Stimulated activated CD4-positive, alpha-beta T cell treated with anti-CD3 and anti-CD28 coated beads, Interleukin-12 subunit alpha, Interleukin-12 subunit beta, amount 100 ng/mL, for 4 hours (primary cell): ENCODE results near the gene ERICH3.

Source experiments
- DNase-seq: peaks from one replicate; pipeline ENCODE4 v3.0.0-alpha.2; 2020

ERICH3 gene

GRCh38 chr1:74586253-74586897 is 87.2 kb downstream of the ERICH3 start:
- DNase-seq = no peak

DNA sequence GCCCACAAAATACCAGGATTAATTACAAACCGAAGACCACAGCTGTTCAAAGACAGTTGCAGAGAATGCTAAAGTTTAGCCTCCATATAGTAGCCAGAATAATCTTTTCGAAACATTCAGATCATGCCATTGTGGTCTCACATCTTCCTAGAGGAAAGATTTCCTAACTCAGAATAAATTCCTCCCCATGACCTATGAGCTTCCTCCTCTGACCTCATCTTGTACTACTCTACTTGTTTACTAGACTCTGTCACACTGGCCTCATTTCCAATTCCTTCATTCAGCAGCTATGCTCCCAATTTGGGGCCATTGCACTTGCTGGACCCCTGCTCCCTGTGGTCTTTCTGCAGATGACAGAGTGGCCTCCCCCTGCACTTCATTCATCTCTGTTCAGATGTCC is 89.4 kb downstream of the ERICH3 start:
- DNase-seq = no peak

DNA sequence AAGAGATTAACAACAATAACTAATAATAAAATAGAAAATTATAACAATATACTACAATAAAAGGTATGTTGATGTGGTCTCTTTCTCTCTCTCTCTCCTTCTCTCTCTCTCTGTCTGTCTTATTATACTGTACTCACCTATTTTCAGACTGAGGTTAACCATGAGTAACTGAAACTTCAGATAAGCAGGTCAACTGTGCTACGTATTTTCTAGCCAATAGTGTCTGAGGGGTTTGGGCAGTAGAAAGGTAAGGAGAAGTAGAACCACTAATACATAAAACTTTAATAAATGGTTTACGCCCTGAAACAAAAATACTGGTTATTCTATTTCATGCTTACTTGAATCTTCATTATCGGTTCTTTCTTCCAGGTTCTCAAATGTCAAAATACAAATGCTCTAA is 90.2 kb downstream of the ERICH3 start:
- no peak for DNase-seq

GRCh38 chr1:74579425-74579824 is 94.2 kb downstream of the ERICH3 start:
- DNase-seq = no peak

- DNase-seq = no peak
Observed at GRCh38 chr1:74578101-74578500, 95.5 kb downstream of the ERICH3 start.

GRCh38 chr1:74571891-74572290 is 101.7 kb downstream of the ERICH3 start:
- no peak for DNase-seq

GRCh38 chr1:74571493-74571800 is 102.1 kb downstream of the ERICH3 start:
- no peak for DNase-seq

GRCh38 chr1:74570797-74571492 is 102.6 kb downstream of the ERICH3 start:
- DNase-seq = no peak

DNA sequence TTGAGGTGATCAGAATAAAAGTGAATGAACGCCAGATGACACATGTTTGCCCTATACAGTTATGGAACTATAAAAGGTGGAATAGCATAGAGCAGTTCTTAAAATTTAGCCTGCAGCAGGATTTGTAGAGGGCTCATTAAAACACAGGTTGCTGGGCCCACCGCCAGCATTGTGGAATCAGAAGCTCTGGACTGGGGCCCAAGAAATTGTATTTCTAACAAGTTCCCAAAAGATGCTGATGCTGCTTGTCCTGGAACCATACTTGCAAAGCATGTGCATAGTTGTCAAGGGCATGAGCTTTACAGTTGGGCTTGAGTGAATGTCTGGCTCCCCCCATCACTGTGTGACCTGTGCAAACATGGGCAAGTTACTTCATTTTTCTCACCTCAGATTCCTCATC is 123.7 kb downstream of the ERICH3 start:
- DNase-seq = no peak

DNA sequence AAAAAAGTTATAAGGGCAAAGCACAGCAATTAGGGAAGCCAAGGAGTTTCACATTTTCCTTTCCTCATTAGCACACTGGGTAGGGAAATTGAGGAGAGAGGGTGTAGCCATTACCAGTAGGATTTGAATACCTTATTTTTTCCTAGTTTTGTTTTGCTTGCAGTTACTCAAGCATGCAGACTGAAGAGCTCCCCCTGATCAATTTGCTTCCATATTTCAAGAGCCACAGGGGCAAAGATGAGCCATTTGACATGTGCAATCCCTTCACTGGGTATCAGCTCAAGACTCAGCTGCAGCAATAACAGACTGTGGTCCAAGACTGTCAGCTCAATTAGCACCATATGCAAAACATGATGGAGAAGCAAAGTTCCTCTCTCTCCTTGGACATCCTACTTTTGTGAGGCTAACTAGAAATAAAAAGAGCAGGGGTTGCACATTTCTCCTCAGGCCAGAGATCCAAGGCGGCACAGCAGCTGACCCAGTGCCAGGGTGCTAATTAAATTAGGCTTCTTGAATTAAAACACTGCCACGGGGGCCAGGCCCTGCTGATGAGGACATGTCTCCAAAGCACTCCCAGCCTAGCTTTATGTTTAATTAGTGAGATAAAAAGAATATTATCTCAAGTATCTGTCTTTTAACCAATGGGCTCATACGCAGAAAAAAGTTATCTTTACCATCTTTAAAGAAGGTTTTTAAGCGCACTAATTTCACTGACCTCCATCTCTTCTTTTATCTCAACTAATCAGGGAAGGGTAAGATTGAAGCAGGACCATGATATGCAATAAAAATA is 124.4 kb downstream of the ERICH3 start:
- DNase-seq = no peak

GRCh38 chr1:74545821-74546220 is 127.8 kb downstream of the ERICH3 start:
- no peak for DNase-seq

- no peak for DNase-seq
Observed at GRCh38 chr1:74534241-74534640, 139.4 kb downstream of the ERICH3 start.

- DNase-seq = no peak
Observed at GRCh38 chr1:74531796-74532195, 141.8 kb downstream of the ERICH3 start.

DNA sequence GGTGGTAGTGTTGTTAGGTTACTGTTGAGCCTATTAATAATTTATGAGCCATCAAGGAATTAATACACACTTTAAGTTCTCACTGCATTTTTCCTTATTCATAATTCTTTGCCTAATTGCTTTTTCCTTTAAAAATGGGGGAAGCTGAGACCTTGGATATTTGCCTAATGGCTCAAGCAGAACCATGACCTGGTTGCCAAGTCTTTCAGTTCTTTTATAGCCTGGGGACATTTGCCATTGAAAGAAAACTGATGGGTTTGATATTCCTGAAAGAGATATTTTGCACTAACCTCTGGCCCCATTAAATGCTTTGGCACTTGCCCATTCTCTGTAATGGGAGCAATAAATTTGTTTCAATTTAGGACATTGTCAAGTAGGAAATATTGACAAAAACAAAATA is 142.7 kb downstream of the ERICH3 start:
- DNase-seq = no peak

- DNase-seq = no peak
Observed at GRCh38 chr1:74528123-74528522, 145.5 kb downstream of the ERICH3 start.

DNA sequence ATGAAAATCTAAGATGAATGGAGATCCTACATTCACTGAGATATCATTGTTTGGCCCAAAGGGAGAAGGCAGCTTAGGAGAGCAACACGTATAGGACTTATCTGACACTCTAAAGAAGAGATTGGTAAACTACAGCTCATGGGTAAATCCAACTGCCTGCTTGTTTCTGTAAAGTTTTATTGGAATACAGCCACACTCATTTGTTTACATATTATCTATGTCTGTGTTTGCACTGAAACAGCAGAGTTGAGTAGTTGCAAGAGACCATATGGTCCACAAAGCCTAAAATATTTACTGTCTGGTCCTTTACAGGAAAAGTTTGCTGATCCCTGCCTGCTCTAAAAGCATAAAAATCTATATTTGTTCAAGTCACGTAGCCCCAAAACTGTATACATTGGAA is 146.9 kb downstream of the ERICH3 start:
- no peak for DNase-seq

- no peak for DNase-seq
Observed at GRCh38 chr1:74523873-74524480, 149.6 kb downstream of the ERICH3 start.

DNA sequence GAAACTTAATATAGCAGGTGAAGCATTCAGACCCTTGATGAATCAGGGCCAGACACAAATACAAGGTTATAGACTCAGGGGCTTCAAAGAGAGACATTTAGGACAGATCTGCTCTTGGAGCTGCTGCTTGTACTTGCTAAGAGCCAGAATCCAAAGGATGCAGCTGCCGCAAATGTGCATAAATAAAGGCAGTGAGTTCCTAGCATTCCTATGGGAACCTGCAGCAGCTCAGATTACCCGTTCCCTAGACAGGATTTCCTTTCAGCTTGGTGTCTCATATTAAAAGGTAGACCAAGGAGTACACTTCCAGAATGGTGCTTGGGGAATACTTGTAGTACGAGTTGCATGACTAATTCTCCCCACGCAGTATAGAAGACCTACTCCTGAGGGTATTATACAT is 151.4 kb downstream of the ERICH3 start:
- no peak for DNase-seq
